Vagina (tissue), 2 donors: Measurements from ENCODE around the gene EP300. TPM values are rescaled to one million over a fixed set of nuclear protein-coding genes. Genes with fewer than 3 reads are reported as not detected.

Experiments
- DNase-seq, 2 donors: peaks; one replicate each; pipeline ENCODE4 v3.0.0-alpha.2; 2017; ENCODE audit errors: extremely low spot score in 2 of 2
- H3K27ac ChIP-seq: fragments of 200-600 bp; sonication (generic); one replicate; pipeline ENCODE4 v1.5.1; 2019
- H3K27me3 ChIP-seq: fragments of 200-600 bp; sonication (generic); one replicate; pipeline ENCODE4 v1.5.1; 2019
- H3K36me3 ChIP-seq, 2 donors: fragments of 200-600 bp; sonication (generic); one replicate each; pipeline ENCODE4 v1.5.1; 2017 to 2019
- H3K4me1 ChIP-seq: fragments of 200-600 bp; sonication (generic); one replicate; pipeline ENCODE4 v1.5.1; 2019
- H3K4me3 ChIP-seq, 2 donors: fragments of 200-600 bp; sonication (generic); 1 replicate in 1 of 2; 2 replicates in 1 of 2; pipeline ENCODE4 v1.5.1; 2016 to 2019
- H3K9me3 ChIP-seq: fragments of 200-600 bp; sonication (generic); one replicate; pipeline ENCODE4 v1.5.1; 2019
- CTCF ChIP-seq, 3 experiments: fragments of 450-650 bp in 2 of 3; fragments of 200-600 bp in 1 of 3; sonication (generic) in 1 of 3; IDR thresholded peaks; one replicate each; pipeline ENCODE4 v1.5.1; 2017 to 2019; ENCODE audit warnings: antibody characterized with exemption in 3 of 3, mild to moderate bottlenecking in 2 of 3, moderate library complexity in 2 of 3
- POLR2A ChIP-seq, 2 donors: fragments of 450-650 bp; IDR thresholded peaks; one replicate each; pipeline ENCODE4 v1.6.1; 2017; ENCODE audit warnings: antibody characterized with exemption in 2 of 2, mild to moderate bottlenecking in 2 of 2, moderate library complexity in 2 of 2
- POLR2AphosphoS5 ChIP-seq, 2 donors: sonication (generic); formaldehyde crosslinking; IDR thresholded peaks; one replicate each; pipeline ENCODE4 v1.9.0; 2017; ENCODE audit warnings: antibody characterized with exemption in 2 of 2, mild to moderate bottlenecking in 2 of 2, low read depth in 1 of 2; ENCODE audit not compliant: insufficient read depth in 1 of 2
- intact Hi-C: fragments of 100-400 bp; cut with DNase I; formaldehyde crosslinking; loops from one replicate; pipeline ENCODE4 v1.15.1; 2023
- total RNA-seq: library from RNA; depleted of rRNA; stranded (reverse); fragments of >200 nt; gene quantifications from one replicate; pipeline ENCODE4 v1.2.3, GENCODE V29; 2016

EP300 gene
- total RNA-seq, 1 donor from 2014 or later, result 99.9 TPM

- DNase-seq, result no peak
- Histone ChIP-seq H3K27me3 (no peaks in the 10 kb centered on the region), H3K4me3 (no peak overlapping the region), H3K4me1 (peaks cover 47% of the 10 kb centered on the region), H3K27ac (no peak overlapping the region), H3K9me3 (no peaks in the 10 kb centered on the region), H3K36me3 (peaks cover 0 to 11% of the 10 kb centered on the region in 2 donors)
- no peak for TF ChIP-seq CTCF (IDR thresholded peaks at IDR 0.05)
- TF ChIP-seq POLR2AphosphoS5 (IDR thresholded peaks at IDR 0.05; ENCODE audit: insufficient read depth in 1 of 2, low read depth in 1 of 2), result no peak
- no peak for TF ChIP-seq POLR2A (IDR thresholded peaks at IDR 0.05)
- intact Hi-C loops, result loop anchor here (10.0 kb wide), 1 partner anchor 1026 kb away; no protein-coding TSS in a partner anchor
Observed at GRCh38 chr22:41110968-41111367, 18.6 kb downstream of the EP300 start.

DNA sequence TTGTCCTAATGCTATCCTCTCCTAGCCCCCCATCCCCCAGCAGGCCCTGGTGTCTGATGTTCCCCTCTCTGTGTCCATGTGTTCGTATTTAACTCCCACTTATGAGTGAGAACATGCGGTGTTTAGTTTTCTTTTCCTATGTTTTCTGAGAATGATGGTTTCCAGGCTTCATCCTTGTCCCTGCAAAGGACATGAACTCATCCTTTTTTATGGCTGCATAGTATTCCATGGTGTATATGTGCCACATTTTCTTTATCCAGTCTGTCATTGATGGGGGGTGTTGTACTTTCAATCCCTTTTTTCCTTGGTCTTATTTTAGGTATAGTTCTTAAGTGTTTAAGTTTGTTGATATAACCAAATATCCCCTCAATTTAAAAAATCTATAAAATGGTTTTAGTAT, 23.9 kb downstream of the EP300 start:
- peaks cover 0 to 23% of the 10 kb centered on the region in 2 donors for H3K36me3 ChIP-seq
- H3K27me3 ChIP-seq, result no peaks in the 10 kb centered on the region

DNA sequence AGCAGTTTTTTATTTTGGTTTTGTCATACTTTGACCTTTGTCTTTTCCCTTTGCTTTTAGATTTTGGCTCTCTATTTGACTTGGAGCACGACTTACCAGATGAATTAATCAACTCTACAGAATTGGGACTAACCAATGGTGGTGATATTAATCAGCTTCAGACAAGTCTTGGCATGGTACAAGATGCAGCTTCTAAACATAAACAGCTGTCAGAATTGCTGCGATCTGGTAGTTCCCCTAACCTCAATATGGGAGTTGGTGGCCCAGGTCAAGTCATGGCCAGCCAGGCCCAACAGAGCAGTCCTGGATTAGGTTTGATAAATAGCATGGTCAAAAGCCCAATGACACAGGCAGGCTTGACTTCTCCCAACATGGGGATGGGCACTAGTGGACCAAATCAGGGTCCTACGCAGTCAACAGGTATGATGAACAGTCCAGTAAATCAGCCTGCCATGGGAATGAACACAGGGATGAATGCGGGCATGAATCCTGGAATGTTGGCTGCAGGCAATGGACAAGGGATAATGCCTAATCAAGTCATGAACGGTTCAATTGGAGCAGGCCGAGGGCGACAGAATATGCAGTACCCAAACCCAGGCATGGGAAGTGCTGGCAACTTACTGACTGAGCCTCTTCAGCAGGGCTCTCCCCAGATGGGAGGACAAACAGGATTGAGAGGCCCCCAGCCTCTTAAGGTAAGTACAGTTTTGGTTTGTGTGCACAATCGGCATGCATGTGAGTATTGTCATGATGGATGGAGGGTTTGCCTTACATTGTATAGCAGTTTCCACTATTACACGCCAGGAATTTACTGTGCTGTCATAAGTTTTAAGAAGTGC, 25.0 kb downstream of the EP300 start:
- Histone ChIP-seq H3K4me3 (no peak overlapping the region), H3K27me3 (no peaks in the 10 kb centered on the region), H3K4me1 (peaks cover 39% of the 10 kb centered on the region), H3K36me3 (peaks cover 0 to 22% of the 10 kb centered on the region in 2 donors), H3K9me3 (no peaks in the 10 kb centered on the region), H3K27ac (no peak overlapping the region)
- DNase-seq, result no peak
- TF ChIP-seq POLR2AphosphoS5 (IDR thresholded peaks at IDR 0.05; ENCODE audit: insufficient read depth in 1 of 2, low read depth in 1 of 2) (no peak), CTCF (IDR thresholded peaks at IDR 0.05) (no peak), POLR2A (IDR thresholded peaks at IDR 0.05) (no peak)
- intact Hi-C loops, result loop anchor here (10.0 kb wide), 1 partner anchor 1033 kb away; no protein-coding TSS in a partner anchor

More for the DNA sequence above, 23.9 kb downstream of the EP300 start:
- Histone ChIP-seq H3K4me3 (no peak overlapping the region), H3K27ac (no peak overlapping the region), H3K9me3 (no peaks in the 10 kb centered on the region), H3K4me1 (peaks cover 29% of the 10 kb centered on the region)
- intact Hi-C loops, result loop anchor here (10.0 kb wide), 1 partner anchor 1032 kb away; no protein-coding TSS in a partner anchor
- no peak for DNase-seq
- TF ChIP-seq CTCF (IDR thresholded peaks at IDR 0.05) (no peak), POLR2AphosphoS5 (IDR thresholded peaks at IDR 0.05; ENCODE audit: insufficient read depth in 1 of 2, low read depth in 1 of 2) (no peak), POLR2A (IDR thresholded peaks at IDR 0.05) (no peak)

DNA sequence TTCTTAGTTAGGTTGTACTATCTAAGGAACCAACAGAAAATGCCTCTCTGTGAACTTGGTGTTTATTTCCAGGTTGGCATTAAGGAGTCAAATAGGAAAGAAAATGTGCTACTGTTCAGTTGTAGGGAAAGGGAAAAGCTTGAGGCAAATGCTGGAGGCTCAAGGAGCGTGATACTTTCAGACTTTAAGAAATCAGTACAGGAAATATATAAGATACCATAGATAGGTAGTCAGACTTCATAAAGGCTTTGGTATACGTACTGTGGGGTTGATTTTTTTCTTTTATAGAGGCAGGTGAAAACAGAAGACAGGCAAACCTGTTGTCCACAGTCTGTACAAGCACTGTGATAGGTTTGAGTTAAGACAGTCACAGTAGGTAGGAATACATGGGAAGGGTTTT, 30.8 kb downstream of the EP300 start:
- TF ChIP-seq POLR2AphosphoS5 (IDR thresholded peaks at IDR 0.05; ENCODE audit: insufficient read depth in 1 of 2, low read depth in 1 of 2) (no peak), CTCF (IDR thresholded peaks at IDR 0.05) (no peak), POLR2A (IDR thresholded peaks at IDR 0.05) (no peak)
- no peak for DNase-seq
- H3K4me1 ChIP-seq, result peaks cover 29% of the 10 kb centered on the region
- intact Hi-C loops, result no loop called here
- H3K36me3 ChIP-seq, result peaks cover 0 to 36% of the 10 kb centered on the region in 2 donors
- no peaks in the 10 kb centered on the region for H3K27me3 ChIP-seq
- no peaks in the 10 kb centered on the region for H3K9me3 ChIP-seq
- no peak overlapping the region for H3K4me3 ChIP-seq
- H3K27ac ChIP-seq, result no peak overlapping the region

- Histone ChIP-seq H3K4me1 (peaks cover 29% of the 10 kb centered on the region), H3K27ac (no peak overlapping the region), H3K9me3 (no peaks in the 10 kb centered on the region), H3K27me3 (no peaks in the 10 kb centered on the region), H3K36me3 (peaks cover 0 to 45% of the 10 kb centered on the region in 2 donors), H3K4me3 (no peak overlapping the region)
- intact Hi-C loops, result no loop called here
- TF ChIP-seq POLR2A (IDR thresholded peaks at IDR 0.05) (no peak), CTCF (IDR thresholded peaks at IDR 0.05) (no peak), POLR2AphosphoS5 (IDR thresholded peaks at IDR 0.05; ENCODE audit: insufficient read depth in 1 of 2, low read depth in 1 of 2) (no peak)
- no peak for DNase-seq
Observed at GRCh38 chr22:41124086-41124485, 31.7 kb downstream of the EP300 start.
